HCT116 (cell line): ENCODE data around the gene HLA-F. TPM values are rescaled to one million over a fixed set of nuclear protein-coding genes. Genes with fewer than 3 reads are reported as not detected.

ENCODE experiments used
- ATAC-seq: fragments of 200-7000 bp; cut with Tn5 transposase; 2 replicates; pipeline ENCODE4 v1.9.1; 2020; ENCODE audit warnings: mild to moderate bottlenecking, moderate library complexity
- BruUV-seq: library from RNA; stranded (reverse); fragments of 400-500 nt; replicated peaks from 2 replicates; lab custom pipeline; 2021; lab: Mats Ljungman, UMichigan
- CTCF ChIA-PET: fragments of 300-600 bp; sonication (Branson Sonifier 250); formaldehyde crosslinking; loops from one replicate; lab custom pipeline; 2021; ENCODE audit warnings: antibody characterized with exemption; lab: Charles Lee
- POLR2A ChIA-PET: fragments of 300-600, 350-600 bp; sonication (Branson Sonifier 250); formaldehyde crosslinking; loops from one replicate; lab custom pipeline; 2021; ENCODE audit warnings: antibody characterized with exemption; lab: Charles Lee
- RAD21 ChIA-PET, 2 experiments: fragments of 300-600 bp; sonication (Branson Sonifier 250); formaldehyde crosslinking; loops; one replicate each; lab custom pipeline; 2023; ENCODE audit warnings: low total read pairs in 2 of 2; ENCODE audit not compliant: uncharacterized antibody in 2 of 2, unreplicated experiment in 2 of 2, low non-redundant PET in 1 of 2; lab: Charles Lee
- DNase-seq: peaks from one replicate; pipeline ENCODE4 v3.0.0-alpha.2; 2010; ENCODE audit warnings: low read depth, low spot score
- H2AFZ ChIP-seq: fragments of 200-600 bp; shearing (Covaris generic), sonication (generic); 2 replicates; pipeline ENCODE4 v1.6.1; 2017; ENCODE audit warnings: low read depth, mixed run types, mixed read lengths, antibody characterized with exemption, low read length; ENCODE audit not compliant: poor library complexity, severe bottlenecking
- H3K27ac ChIP-seq: 2 replicates; pipeline ENCODE4 v1.5.1; 2012; ENCODE audit warnings: low read depth, low read length
- H3K27me3 ChIP-seq: fragments of 200-600 bp; sonication (generic); 2 replicates; pipeline ENCODE4 v1.6.1; 2016; ENCODE audit warnings: mixed run types, low read length, mixed read lengths; ENCODE audit not compliant: insufficient read depth
- H3K36me3 ChIP-seq, 2 experiments: fragments of 200-500 bp in 1 of 2; fragments of 200-600 bp in 1 of 2; sonication (Bioruptor generic) in 1 of 2; sonication (generic) in 1 of 2; 2 replicates each; pipeline versions ENCODE4 v1.5.1 to v1.6.1; 2014 to 2016; ENCODE audit warnings: low read length in 2 of 2, inconsistent platforms in 1 of 2, mixed read lengths in 1 of 2, mixed run types in 1 of 2; ENCODE audit not compliant: insufficient read depth in 2 of 2, control insufficient read depth in 1 of 2
- H3K4me1 ChIP-seq, 2 experiments: fragments of 200-600 bp in 1 of 2; sonication (generic) in 1 of 2; 2 replicates each; pipeline versions ENCODE4 v1.5.1 to v1.6.1; 2012 to 2017; ENCODE audit warnings: low read length in 2 of 2, inconsistent platforms in 1 of 2, mild to moderate bottlenecking in 1 of 2, mixed read lengths in 1 of 2, mixed run types in 1 of 2, moderate library complexity in 1 of 2; ENCODE audit not compliant: insufficient read depth in 2 of 2, control insufficient read depth in 1 of 2
- H3K4me2 ChIP-seq: fragments of 200-600 bp; sonication (generic); 2 replicates; pipeline ENCODE4 v1.6.1; 2017; ENCODE audit warnings: mixed run types, low read length, mixed read lengths
- H3K4me3 ChIP-seq, 2 experiments: fragments of 200-600 bp in 1 of 2; sonication (generic) in 1 of 2; replicated peaks in 1 of 2; 2 replicates each; pipeline ENCODE4 v1.5.1; 2011 to 2016; ENCODE audit warnings: low read length in 2 of 2, control low read depth in 1 of 2, low read depth in 1 of 2, mild to moderate bottlenecking in 1 of 2, mixed read lengths in 1 of 2, mixed run types in 1 of 2
- H3K79me2 ChIP-seq: fragments of 200-600 bp; sonication (generic); 2 replicates; pipeline ENCODE4 v1.6.1; 2017; ENCODE audit warnings: mild to moderate bottlenecking, mixed run types, low read length, moderate library complexity, mixed read lengths; ENCODE audit not compliant: insufficient read depth
- H3K9ac ChIP-seq: fragments of 200-600 bp; sonication (generic); 2 replicates; pipeline ENCODE4 v1.6.1; 2016; ENCODE audit warnings: low read length, mixed read lengths
- H3K9me2 ChIP-seq: fragments of 200-600 bp; sonication (generic), shearing (Covaris generic); 2 replicates; pipeline ENCODE4 v1.6.1; 2017; ENCODE audit warnings: mixed run types, mild to moderate bottlenecking, moderate library complexity; ENCODE audit not compliant: insufficient read depth
- H3K9me3 ChIP-seq, 2 experiments: fragments of 200-500 bp in 1 of 2; fragments of 200-600 bp in 1 of 2; sonication (Bioruptor generic) in 1 of 2; sonication (generic) in 1 of 2; 2 replicates each; pipeline ENCODE4 v1.6.1; 2014 to 2017; ENCODE audit warnings: low read length in 2 of 2, mixed read lengths in 2 of 2, inconsistent platforms in 1 of 2, low read depth in 1 of 2, mild to moderate bottlenecking in 1 of 2, mixed run types in 1 of 2, moderate library complexity in 1 of 2; ENCODE audit not compliant: control insufficient read depth in 1 of 2, insufficient read depth in 1 of 2
- H4K20me1 ChIP-seq: fragments of 200-600 bp; sonication (generic), shearing (Covaris generic); 2 replicates; pipeline ENCODE4 v1.6.1; 2017; ENCODE audit warnings: mixed run types, mild to moderate bottlenecking, moderate library complexity; ENCODE audit not compliant: insufficient read depth
- CBX3 ChIP-seq: IDR thresholded peaks from 2 replicates; pipeline ENCODE4 v1.6.1; 2012; ENCODE audit warnings: low read depth
- EGR1 ChIP-seq: IDR thresholded peaks from 2 replicates; pipeline ENCODE4 v1.6.1; 2012; ENCODE audit warnings: low read depth
- EZH2 ChIP-seq: fragments of 200-600 bp; sonication (generic); IDR thresholded peaks from 2 replicates; pipeline ENCODE4 v1.6.1; 2017; ENCODE audit warnings: antibody characterized with exemption, mixed run types
- JUND ChIP-seq: IDR thresholded peaks from 2 replicates; pipeline ENCODE4 v1.6.1; 2012
- POLR2AphosphoS5 ChIP-seq: IDR thresholded peaks from 2 replicates; pipeline ENCODE4 v1.6.1; 2011; ENCODE audit warnings: mild to moderate bottlenecking, low read depth, low read length, moderate library complexity
- RAD21 ChIP-seq: IDR thresholded peaks from 2 replicates; pipeline ENCODE4 v1.6.1; 2012; ENCODE audit warnings: low read depth, mild to moderate bottlenecking
- SIN3A ChIP-seq: IDR thresholded peaks from 2 replicates; pipeline ENCODE4 v1.6.1; 2012; ENCODE audit warnings: low read depth
- SP1 ChIP-seq: IDR thresholded peaks from 2 replicates; pipeline ENCODE4 v1.6.1; 2012; ENCODE audit warnings: low read depth
- SRF ChIP-seq: IDR thresholded peaks from 2 replicates; pipeline ENCODE4 v1.6.1; 2012; ENCODE audit warnings: low read depth
- TCF7L2 ChIP-seq: IDR thresholded peaks from 2 replicates; pipeline ENCODE4 v1.7.0; 2011; ENCODE audit warnings: borderline replicate concordance, inconsistent platforms; ENCODE audit not compliant: insufficient read depth, insufficient read length; ENCODE audit errors: extremely low read depth
- ZBTB33 ChIP-seq: IDR thresholded peaks from 2 replicates; pipeline ENCODE4 v1.6.1; 2011; ENCODE audit warnings: mild to moderate bottlenecking, low read length, moderate library complexity; ENCODE audit not compliant: insufficient replicate concordance; ENCODE audit errors: extremely low read depth
- ZFX ChIP-seq: fragments of 450-650 bp; IDR thresholded peaks from 2 replicates; pipeline ENCODE4 v1.6.1; 2017
- ZNF274 ChIP-seq: fragments of 200-500 bp; sonication (Bioruptor generic); IDR thresholded peaks from 2 replicates; pipeline ENCODE4 v1.6.1; 2014; ENCODE audit warnings: mild to moderate bottlenecking, low read depth, low read length, inconsistent platforms
- intact Hi-C: fragments of 100-400 bp; cut with micrococcal nuclease; formaldehyde crosslinking; loops from 2 replicates; pipeline ENCODE4 v1.10.0; 2022
- total RNA-seq: library from RNA; stranded (reverse); gene quantifications from one replicate; pipeline ENCODE4 v1.2.1, GENCODE V29; 2021; ENCODE audit not compliant: unreplicated experiment
- TF ChIP-seq, protein P1 (sequence below): IDR thresholded peaks from 2 replicates; pipeline ENCODE4 v1.6.1; 2012; ENCODE audit warnings: low read depth
- TF ChIP-seq, protein P2 (sequence below): IDR thresholded peaks from 2 replicates; pipeline ENCODE4 v1.6.1; 2012
- TF ChIP-seq, protein P3 (sequence below): IDR thresholded peaks from 2 replicates; pipeline ENCODE4 v1.6.1; 2012

HLA-F gene
- total RNA-seq, 1 experiment from 2014 or later = 24.6 TPM

DNA sequence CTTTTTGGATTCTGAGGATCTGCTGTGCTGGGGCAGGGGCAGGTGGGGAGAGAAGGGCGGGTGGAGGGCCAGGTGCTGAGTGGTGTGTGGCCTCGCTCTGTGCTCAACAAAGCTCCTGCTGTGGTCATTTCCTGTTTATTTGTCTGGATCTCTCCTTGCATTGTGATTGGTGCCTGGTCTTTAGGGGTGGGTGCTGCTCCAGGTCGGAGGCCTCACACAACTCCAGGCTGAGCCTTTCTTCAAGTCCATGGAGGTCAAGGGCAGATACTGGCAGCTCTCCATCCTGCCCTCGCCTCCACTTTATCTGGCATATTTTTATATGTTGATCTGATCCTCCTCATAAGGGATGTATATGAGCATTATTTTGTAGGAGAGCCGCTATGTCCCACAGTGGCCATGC lies 36.2 kb downstream of the HLA-F start:
- H3K36me3 ChIP-seq = no peaks in the 10 kb centered on the region
- H3K79me2 ChIP-seq = no peaks in the 10 kb centered on the region
- CTCF ChIA-PET = interaction anchor here (0.7 to 3.5 kb wide), 2 partner anchors 11 to 64 kb away, joined by 3 to 8 read pairs; no protein-coding TSS in a partner anchor
- H4K20me1 ChIP-seq = no peaks in the 10 kb centered on the region
- peak overlapping the region; percentile 11; the same call in 1 of the 2 replicates for H3K9ac ChIP-seq
- H3K27ac ChIP-seq = no peak overlapping the region
- RAD21 ChIA-PET = no interaction called here
- intact Hi-C loops = no loop called here
- peaks cover 4 to 33% of the 10 kb centered on the region in 2 experiments; a peak in 3 of 4 replicates for H3K4me1 ChIP-seq
- TF ChIP-seq SIN3A (no peak), EZH2 (no peak), EGR1 (no peak), ZNF274 (no peak), JUND (no peak), POLR2AphosphoS5 (no peak), RAD21 (no peak), CBX3 (no peak), TCF7L2 (no peak), SP1 (no peak), ZBTB33 (no peak), SRF (no peak), ZFX (no peak)
- TF ChIP-seq, protein P1, sequence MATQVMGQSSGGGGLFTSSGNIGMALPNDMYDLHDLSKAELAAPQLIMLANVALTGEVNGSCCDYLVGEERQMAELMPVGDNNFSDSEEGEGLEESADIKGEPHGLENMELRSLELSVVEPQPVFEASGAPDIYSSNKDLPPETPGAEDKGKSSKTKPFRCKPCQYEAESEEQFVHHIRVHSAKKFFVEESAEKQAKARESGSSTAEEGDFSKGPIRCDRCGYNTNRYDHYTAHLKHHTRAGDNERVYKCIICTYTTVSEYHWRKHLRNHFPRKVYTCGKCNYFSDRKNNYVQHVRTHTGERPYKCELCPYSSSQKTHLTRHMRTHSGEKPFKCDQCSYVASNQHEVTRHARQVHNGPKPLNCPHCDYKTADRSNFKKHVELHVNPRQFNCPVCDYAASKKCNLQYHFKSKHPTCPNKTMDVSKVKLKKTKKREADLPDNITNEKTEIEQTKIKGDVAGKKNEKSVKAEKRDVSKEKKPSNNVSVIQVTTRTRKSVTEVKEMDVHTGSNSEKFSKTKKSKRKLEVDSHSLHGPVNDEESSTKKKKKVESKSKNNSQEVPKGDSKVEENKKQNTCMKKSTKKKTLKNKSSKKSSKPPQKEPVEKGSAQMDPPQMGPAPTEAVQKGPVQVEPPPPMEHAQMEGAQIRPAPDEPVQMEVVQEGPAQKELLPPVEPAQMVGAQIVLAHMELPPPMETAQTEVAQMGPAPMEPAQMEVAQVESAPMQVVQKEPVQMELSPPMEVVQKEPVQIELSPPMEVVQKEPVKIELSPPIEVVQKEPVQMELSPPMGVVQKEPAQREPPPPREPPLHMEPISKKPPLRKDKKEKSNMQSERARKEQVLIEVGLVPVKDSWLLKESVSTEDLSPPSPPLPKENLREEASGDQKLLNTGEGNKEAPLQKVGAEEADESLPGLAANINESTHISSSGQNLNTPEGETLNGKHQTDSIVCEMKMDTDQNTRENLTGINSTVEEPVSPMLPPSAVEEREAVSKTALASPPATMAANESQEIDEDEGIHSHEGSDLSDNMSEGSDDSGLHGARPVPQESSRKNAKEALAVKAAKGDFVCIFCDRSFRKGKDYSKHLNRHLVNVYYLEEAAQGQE = no peak
- TF ChIP-seq, protein P2, sequence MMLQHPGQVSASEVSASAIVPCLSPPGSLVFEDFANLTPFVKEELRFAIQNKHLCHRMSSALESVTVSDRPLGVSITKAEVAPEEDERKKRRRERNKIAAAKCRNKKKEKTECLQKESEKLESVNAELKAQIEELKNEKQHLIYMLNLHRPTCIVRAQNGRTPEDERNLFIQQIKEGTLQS = no peak
- TF ChIP-seq, protein P3, sequence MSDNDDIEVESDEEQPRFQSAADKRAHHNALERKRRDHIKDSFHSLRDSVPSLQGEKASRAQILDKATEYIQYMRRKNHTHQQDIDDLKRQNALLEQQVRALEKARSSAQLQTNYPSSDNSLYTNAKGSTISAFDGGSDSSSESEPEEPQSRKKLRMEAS = no peak
- no peaks in the 10 kb centered on the region for H3K27me3 ChIP-seq
- no peak overlapping the region for H3K4me3 ChIP-seq
- BruUV-seq = no TSS peak
- H3K9me3 ChIP-seq = no peaks in the 10 kb centered on the region
- peak overlapping the region; percentile 35 for H3K4me2 ChIP-seq
- peak overlapping the region; percentile 52 for H2AFZ ChIP-seq
- ATAC-seq (peak; percentile 84), DNase-seq (peak; percentile 13)
- H3K9me2 ChIP-seq = no peaks in the 10 kb centered on the region
- POLR2A ChIA-PET = interaction anchor here (1.2 to 3.4 kb wide), 2 partner anchors 11 to 1921 kb away, joined by 3 to 12 read pairs; a partner anchor contains a TSS
